BJ (cell line): Measurements from ENCODE around the gene ABCG1. TPM values are rescaled to one million over a fixed set of nuclear protein-coding genes. Genes with fewer than 3 reads are reported as not detected.
A peak's percentile ranks its signal among the peaks of the same experiment; 100 is the strongest.

ENCODE experiments used
- CTCF ChIA-PET: fragments of 350-600 bp; formaldehyde crosslinking; extraction: SDS; loops from one replicate; lab custom pipeline; 2021; ENCODE audit warnings: antibody characterized with exemption, inconsistent platforms; lab: Yijun Ruan, JAX
- POLR2A ChIA-PET: fragments of 300-600 bp; sonication (Branson Sonifier 250); formaldehyde crosslinking; extraction: SDS; loops from one replicate; lab custom pipeline; 2021; ENCODE audit warnings: antibody characterized with exemption; lab: Charles Lee
- DNase-seq: peaks from one replicate; pipeline ENCODE4 v3.0.0-alpha.2; 2011; ENCODE audit warnings: low read depth
- H3K27me3 ChIP-seq: 2 replicates; pipeline ENCODE4 v1.6.0; 2011; ENCODE audit warnings: low read length; ENCODE audit not compliant: control insufficient read depth, insufficient read depth
- H3K36me3 ChIP-seq: 2 replicates; pipeline ENCODE4 v1.5.1; 2011; ENCODE audit warnings: low read length; ENCODE audit not compliant: control insufficient read depth, insufficient read depth
- H3K4me3 ChIP-seq: 2 replicates; pipeline ENCODE4 v1.5.1; 2011; ENCODE audit warnings: low read depth, mild to moderate bottlenecking, control low read depth, low read length
- polyA plus RNA-seq: library from polyadenylated mRNA; depleted of rRNA; stranded (reverse); fragments of >200 nt; gene quantifications from 2 replicates; pipeline ENCODE4 v1.2.3, GENCODE V29; 2011
- TF ChIP-seq, protein P1 (sequence below): IDR thresholded peaks from 2 replicates; pipeline ENCODE4 v1.5.1; 2011; ENCODE audit warnings: low read depth, mild to moderate bottlenecking, control low read depth, inconsistent platforms, low read length, moderate library complexity; ENCODE audit not compliant: insufficient read depth

The ABCG1 gene
- polyA plus RNA-seq, 1 experiment: 0.29 TPM

DNA sequence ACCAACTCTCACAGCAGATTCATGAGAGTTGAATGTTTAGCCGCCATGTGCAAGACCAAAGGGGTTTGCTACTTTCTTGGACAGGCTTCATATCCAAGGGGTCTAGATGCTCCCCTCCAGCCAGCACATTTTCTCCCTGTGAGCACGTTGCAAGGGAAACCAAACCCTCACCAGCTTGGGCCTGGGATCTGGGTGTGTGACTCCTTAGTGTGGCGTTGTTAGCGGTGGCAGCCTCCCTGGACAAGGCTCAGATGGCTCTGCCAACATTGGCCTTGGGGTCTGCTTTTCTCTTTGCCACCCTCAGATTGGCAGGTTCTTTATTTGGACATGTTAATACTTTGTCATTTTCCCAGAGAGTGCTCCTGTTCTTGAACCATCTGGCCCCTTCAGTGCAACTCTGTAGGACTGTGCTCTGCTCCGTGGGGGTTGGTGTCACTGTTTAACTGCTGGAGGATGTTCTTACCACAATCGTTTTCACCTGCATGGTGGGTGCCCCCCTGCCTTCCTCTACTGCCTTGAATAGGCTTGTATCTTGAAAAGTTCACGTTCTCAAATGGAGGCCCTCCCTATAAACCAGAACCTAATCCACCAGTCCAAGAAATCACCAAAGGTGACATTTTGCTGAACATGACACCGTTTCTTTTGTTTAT is 13.4 kb downstream of the ABCG1 start:
- Histone ChIP-seq H3K36me3 (no peaks in the 10 kb centered on the region), H3K4me3 (no peak overlapping the region), H3K27me3 (peaks cover 18% of the 10 kb centered on the region)
- CTCF ChIA-PET: no interaction called here
- POLR2A ChIA-PET: no interaction called here
- no peak for DNase-seq
- TF ChIP-seq, protein P1, sequence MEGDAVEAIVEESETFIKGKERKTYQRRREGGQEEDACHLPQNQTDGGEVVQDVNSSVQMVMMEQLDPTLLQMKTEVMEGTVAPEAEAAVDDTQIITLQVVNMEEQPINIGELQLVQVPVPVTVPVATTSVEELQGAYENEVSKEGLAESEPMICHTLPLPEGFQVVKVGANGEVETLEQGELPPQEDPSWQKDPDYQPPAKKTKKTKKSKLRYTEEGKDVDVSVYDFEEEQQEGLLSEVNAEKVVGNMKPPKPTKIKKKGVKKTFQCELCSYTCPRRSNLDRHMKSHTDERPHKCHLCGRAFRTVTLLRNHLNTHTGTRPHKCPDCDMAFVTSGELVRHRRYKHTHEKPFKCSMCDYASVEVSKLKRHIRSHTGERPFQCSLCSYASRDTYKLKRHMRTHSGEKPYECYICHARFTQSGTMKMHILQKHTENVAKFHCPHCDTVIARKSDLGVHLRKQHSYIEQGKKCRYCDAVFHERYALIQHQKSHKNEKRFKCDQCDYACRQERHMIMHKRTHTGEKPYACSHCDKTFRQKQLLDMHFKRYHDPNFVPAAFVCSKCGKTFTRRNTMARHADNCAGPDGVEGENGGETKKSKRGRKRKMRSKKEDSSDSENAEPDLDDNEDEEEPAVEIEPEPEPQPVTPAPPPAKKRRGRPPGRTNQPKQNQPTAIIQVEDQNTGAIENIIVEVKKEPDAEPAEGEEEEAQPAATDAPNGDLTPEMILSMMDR: no peak

DNA sequence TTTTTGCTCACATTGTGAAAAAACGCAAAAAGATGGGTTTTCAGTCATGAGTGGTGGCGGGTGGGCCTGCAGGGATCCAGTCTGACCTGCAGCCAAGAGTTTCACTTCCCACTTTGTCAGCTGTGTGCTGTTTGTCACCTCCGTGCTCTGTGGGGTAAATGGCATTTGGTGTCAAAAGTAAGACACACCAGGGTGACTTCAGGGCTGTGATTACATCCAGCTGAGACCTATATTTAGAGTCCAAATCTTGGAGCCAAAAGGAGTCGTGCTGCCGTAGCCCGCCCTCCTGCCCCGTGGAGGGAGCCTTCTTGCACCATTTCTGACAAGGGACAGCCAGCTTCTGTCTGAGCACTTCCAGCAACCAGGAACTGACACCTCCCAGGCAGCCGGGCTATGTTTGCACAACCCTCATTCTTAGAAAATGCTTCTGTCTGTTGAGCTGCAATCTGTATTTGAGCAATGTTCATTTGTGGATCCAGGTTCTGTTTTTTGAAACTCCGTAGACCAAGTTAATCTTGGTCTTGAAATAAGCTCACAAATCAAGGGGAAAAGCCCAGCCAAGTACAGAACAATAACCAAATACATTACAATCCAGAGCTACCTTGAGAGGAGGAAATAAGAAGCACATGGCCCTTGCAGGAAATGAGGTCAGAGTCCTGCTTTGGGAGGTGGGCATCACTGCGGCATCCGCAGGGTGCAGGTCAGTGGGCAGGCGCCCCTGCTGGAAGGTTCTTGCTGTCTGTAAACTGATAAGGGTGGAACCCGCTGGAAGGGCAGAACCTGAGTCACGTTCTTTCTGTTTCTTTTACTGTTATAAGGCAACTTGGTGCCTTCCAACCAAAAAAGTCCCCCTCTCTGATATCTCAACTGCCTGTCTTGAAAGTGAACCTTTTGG is 14.4 kb downstream of the ABCG1 start:
- Histone ChIP-seq H3K36me3 (no peaks in the 10 kb centered on the region), H3K27me3 (peaks cover 18% of the 10 kb centered on the region), H3K4me3 (no peak overlapping the region)
- ChIA-PET CTCF (interaction anchor here (1.3 to 2.1 kb wide), 3 partner anchors 21 to 88 kb away, joined by 3 to 9 read pairs (median 5); no protein-coding TSS in a partner anchor), POLR2A (no interaction called here)
- TF ChIP-seq, protein P1: no peak
- no peak for DNase-seq

DNA sequence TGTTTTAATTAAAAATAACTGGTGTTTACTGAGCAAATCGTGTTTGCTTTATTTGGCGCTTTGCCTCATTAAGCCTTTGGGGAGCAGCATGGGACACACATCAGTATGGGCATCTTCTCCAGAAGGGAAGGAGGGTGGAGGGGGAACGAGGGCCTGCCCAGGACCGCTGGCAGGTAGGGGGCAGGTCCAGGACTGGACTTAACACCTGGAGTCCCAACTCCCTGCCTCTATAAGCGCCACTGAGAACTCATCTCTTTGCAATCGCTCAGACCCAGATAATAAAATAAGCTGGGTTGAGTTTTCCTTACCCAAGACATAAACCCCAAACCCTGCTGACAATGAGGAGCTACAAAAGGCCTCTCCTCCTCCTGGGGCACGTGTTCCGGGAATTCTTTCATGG is 15.1 kb downstream of the ABCG1 start:
- ChIA-PET POLR2A (no interaction called here), CTCF (interaction anchor here (1.0 to 2.1 kb wide), 4 partner anchors 10 to 89 kb away, joined by 3 to 9 read pairs (median 4); no protein-coding TSS in a partner anchor)
- Histone ChIP-seq H3K27me3 (peaks cover 18% of the 10 kb centered on the region), H3K36me3 (no peaks in the 10 kb centered on the region), H3K4me3 (no peak overlapping the region)
- no peak for DNase-seq
- TF ChIP-seq, protein P1: no peak

DNA sequence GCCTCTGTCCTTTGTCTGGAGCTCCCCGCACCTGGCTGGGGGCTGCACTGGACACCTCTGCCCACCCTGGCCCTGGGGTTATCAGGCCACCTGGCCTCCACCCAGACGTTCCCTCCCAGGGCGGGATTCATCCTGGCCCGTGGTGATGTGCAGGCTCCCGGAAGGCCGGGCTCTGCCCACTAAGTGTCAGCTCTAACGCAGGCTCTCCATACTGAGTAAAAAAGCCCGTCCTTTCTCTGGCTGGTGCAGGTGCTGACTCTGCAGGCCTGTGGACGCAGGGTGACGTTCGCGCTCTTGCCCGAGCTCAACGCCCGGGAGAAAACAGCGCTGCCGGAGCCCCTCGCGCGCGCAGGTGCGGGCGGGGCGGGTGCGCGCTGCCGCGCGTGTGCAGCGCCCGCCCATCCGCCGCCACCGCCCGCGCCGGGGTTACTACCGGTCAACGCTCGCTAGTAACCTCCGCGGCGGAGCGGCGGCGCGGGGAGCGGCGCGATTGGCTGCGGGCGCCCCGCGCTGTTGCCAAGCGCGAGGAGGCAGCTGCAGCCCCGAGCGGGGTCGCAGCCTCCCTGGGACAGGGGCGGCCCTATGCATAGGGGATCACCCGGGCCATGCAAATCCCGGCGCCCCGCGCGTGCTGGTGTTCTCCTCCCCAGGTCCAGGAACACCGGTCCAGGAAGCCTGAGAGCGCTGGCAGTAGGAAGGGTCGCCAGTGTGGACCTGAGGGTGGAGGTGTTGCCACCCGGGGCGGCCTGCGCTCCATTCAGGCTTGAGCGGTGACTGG is 15.7 kb downstream of the ABCG1 start:
- ChIA-PET CTCF (interaction anchor here (0.8 to 2.1 kb wide), 5 partner anchors 10 to 89 kb away, joined by 3 to 9 read pairs (median 3); no protein-coding TSS in a partner anchor), POLR2A (no interaction called here)
- no peak for DNase-seq
- Histone ChIP-seq H3K36me3 (no peaks in the 10 kb centered on the region), H3K27me3 (peaks cover 18% of the 10 kb centered on the region), H3K4me3 (peak overlapping the region; percentile 32)
- TF ChIP-seq, protein P1: no peak
